GM12878 (cell line): Measurements from ENCODE around the gene LDLR.

Source experiments
- EZH2 ChIP-seq: IDR thresholded peaks from 2 replicates; pipeline ENCODE4 v1.6.1; 2012; ENCODE audit warnings: low read depth, mild to moderate bottlenecking, control low read depth, inconsistent platforms, low read length, borderline replicate concordance; ENCODE audit not compliant: control insufficient read depth
- SIN3A ChIP-seq: IDR thresholded peaks from 2 replicates; pipeline ENCODE4 v1.6.1; 2012; ENCODE audit warnings: low read depth, low read length, improper control_type of control experiment
- SIX5 ChIP-seq: IDR thresholded peaks from 2 replicates; pipeline ENCODE4 v1.6.1; 2011; ENCODE audit warnings: mild to moderate bottlenecking, low read depth, low read length, moderate library complexity; ENCODE audit not compliant: severe bottlenecking
- YY1 ChIP-seq: IDR thresholded peaks from 2 replicates; pipeline ENCODE4 v1.6.1; 2011; ENCODE audit warnings: low read depth, mild to moderate bottlenecking, low read length

GRCh38 chr19:11094520-11094894 lies 5.2 kb downstream of the LDLR start:
- TF ChIP-seq SIX5 (no peak), EZH2 (no peak), SIN3A (no peak), YY1 (no peak)
